Measurements from ENCODE around the gene USP47.

Gene USP47

GRCh38 chr11:11793073-11793472 lies 48.7 kb upstream of the USP47 start:
- TF ChIP-seq ZNF354C (tag by site-specific recombination; IDR thresholded peaks at IDR 0.05; ENCODE audit: borderline replicate concordance, low read depth): no peak
- TF ChIP-seq ZNF544 (tag by site-specific recombination; IDR thresholded peaks at IDR 0.05): no peak
- TF ChIP-seq ZNF610 (tag by site-specific recombination; IDR thresholded peaks at IDR 0.05; ENCODE audit: borderline replicate concordance): no peak
- TF ChIP-seq ZNF624 (tag by site-specific recombination; IDR thresholded peaks at IDR 0.05): no peak
- TF ChIP-seq ZNF2 (tag by site-specific recombination; IDR thresholded peaks at IDR 0.05): no peak
- no peak for TF ChIP-seq MYNN (tag by site-specific recombination; IDR thresholded peaks at IDR 0.05; ENCODE audit: borderline replicate concordance)
- no peak for TF ChIP-seq ZNF398 (tag by site-specific recombination; IDR thresholded peaks at IDR 0.05)
- TF ChIP-seq ZNF664 (tag by site-specific recombination; IDR thresholded peaks at IDR 0.05): no peak
- TF ChIP-seq ZNF341 (tag by site-specific recombination; IDR thresholded peaks at IDR 0.05; ENCODE audit: low read depth): no peak

GRCh38 chr11:11798586-11799438 lies 43.0 kb upstream of the USP47 start:
- TF ChIP-seq PRDM6 (tag by site-specific recombination; IDR thresholded peaks at IDR 0.05) (no peak), ZNF776 (tag by site-specific recombination; IDR thresholded peaks at IDR 0.05; ENCODE audit: borderline replicate concordance) (no peak), SCRT2 (tag by site-specific recombination; IDR thresholded peaks at IDR 0.05) (no peak), ZSCAN5A (tag by site-specific recombination; IDR thresholded peaks at IDR 0.05) (no peak), ZNF174 (tag by site-specific recombination; IDR thresholded peaks at IDR 0.05) (no peak), AEBP2 (tag by site-specific recombination; IDR thresholded peaks at IDR 0.05; ENCODE audit: borderline replicate concordance) (no peak), OSR2 (tag by site-specific recombination; IDR thresholded peaks at IDR 0.05) (no peak), ZNF23 (tag by site-specific recombination; IDR thresholded peaks at IDR 0.05; ENCODE audit: borderline replicate concordance) (no peak), ZIC2 (tag by site-specific recombination; IDR thresholded peaks at IDR 0.05) (peak; percentile 55), ZNF292 (tag by site-specific recombination; IDR thresholded peaks at IDR 0.05; ENCODE audit: borderline replicate concordance, low read depth) (no peak), ZNF654 (tag by site-specific recombination; IDR thresholded peaks at IDR 0.05; ENCODE audit: low read depth) (peak; percentile 28; the same call in 1 of the 2 replicates), ZNF341 (tag by site-specific recombination; IDR thresholded peaks at IDR 0.05; ENCODE audit: low read depth) (no peak), HOXD13 (CRISPR knock-in tag; IDR thresholded peaks at IDR 0.05; ENCODE audit: borderline replicate concordance) (no peak)
- H3K27ac ChIP-seq (ENCODE audit: extremely low read depth, low read depth, low read length): no peak overlapping the region
- H3K9me3 ChIP-seq (ENCODE audit: control insufficient read depth, insufficient read depth, low read depth, low read length): no peaks in the 10 kb centered on the region
- no peak overlapping the region for H3K4me3 ChIP-seq (ENCODE audit: low read depth, low read length)
- ChIA-PET CTCF (interaction anchor here (0.6 to 3.4 kb wide), 17 partner anchors 9 to 928 kb away, joined by 3 to 18 read pairs (median 3); no protein-coding TSS in a partner anchor), POLR2A (no interaction called here)
- no peaks in the 10 kb centered on the region for H3K36me3 ChIP-seq (ENCODE audit: control insufficient read depth in 2 of 2, insufficient read depth in 1 of 2, low read length in 2 of 2)
- no peaks in the 10 kb centered on the region for H3K4me1 ChIP-seq (ENCODE audit: control insufficient read depth, insufficient read depth, low read length)

More at GRCh38 chr11:11793073-11793472, 48.7 kb upstream of the USP47 start:
- POLR2A ChIA-PET: no interaction called here
- Histone ChIP-seq H3K4me1 (ENCODE audit: control insufficient read depth, insufficient read depth, low read length) (no peaks in the 10 kb centered on the region), H3K36me3 (ENCODE audit: control insufficient read depth in 2 of 2, insufficient read depth in 1 of 2, low read length in 2 of 2) (no peaks in the 10 kb centered on the region), H3K27ac (ENCODE audit: extremely low read depth, low read depth, low read length) (no peak overlapping the region), H3K9me3 (ENCODE audit: control insufficient read depth, insufficient read depth, low read depth, low read length) (no peaks in the 10 kb centered on the region), H3K4me3 (ENCODE audit: low read depth, low read length) (no peak overlapping the region)
- CTCF ChIA-PET: interaction anchor here (0.7 to 1.1 kb wide), 4 partner anchors 73 to 1022 kb away, joined by 3 to 9 read pairs (median 3); no protein-coding TSS in a partner anchor

Data from HEK293 (cell line).